ENCODE measurements around the gene POGZ.
"Not testable (repeated sequence)": the region's sequence is repeated elsewhere in the genome, so short reads cannot be mapped to it uniquely, and the experiment has no call there.

The POGZ gene

GRCh38 chr1:151416231-151416630 lies 43.1 kb downstream of the POGZ start:
- no peak for DNase-seq

- no peak for DNase-seq
Measured at GRCh38 chr1:151411884-151412283, 47.4 kb downstream of the POGZ start.

GRCh38 chr1:151408891-151409290 lies 50.4 kb downstream of the POGZ start:
- no peak for DNase-seq

- no peak for DNase-seq
Measured at GRCh38 chr1:151407304-151407703, 52.0 kb downstream of the POGZ start.

- no peak for DNase-seq
Measured at GRCh38 chr1:151406176-151406575, 53.1 kb downstream of the POGZ start.

- no peak for DNase-seq
Measured at GRCh38 chr1:151405187-151405951, 53.9 kb downstream of the POGZ start.

GRCh38 chr1:151403612-151404011 lies 55.7 kb downstream of the POGZ start:
- DNase-seq: no peak

GRCh38 chr1:151402764-151403163 lies 56.5 kb downstream of the POGZ start:
- no peak for DNase-seq

GRCh38 chr1:151401860-151402259 lies 57.4 kb downstream of the POGZ start:
- no peak for DNase-seq

GRCh38 chr1:151401125-151401788 lies 58.0 kb downstream of the POGZ start:
- DNase-seq: no peak

GRCh38 chr1:151399324-151400171 lies 59.7 kb downstream of the POGZ start, which contains the start of gene PSMB4:
Gene PSMB4, plus strand, starts transcription at chr1:151399573. Its CDS starts 15 bp downstream, at chr1:151399588.
- DNase-seq: peak; percentile 64 to 91 (median 77)

GRCh38 chr1:151396265-151396664 lies 63.0 kb downstream of the POGZ start:
- DNase-seq: not testable (repeated sequence)

- no peak for DNase-seq
Measured at GRCh38 chr1:151393583-151393982, 65.7 kb downstream of the POGZ start.

GRCh38 chr1:151391079-151391563 lies 68.2 kb downstream of the POGZ start:
- DNase-seq: no peak

- not testable (repeated sequence) for DNase-seq
Measured at GRCh38 chr1:151390221-151391078, 68.8 kb downstream of the POGZ start.

- DNase-seq: no peak
Measured at GRCh38 chr1:151386002-151386401, 73.3 kb downstream of the POGZ start.

- DNase-seq: no peak
Measured at GRCh38 chr1:151384584-151384983, 74.7 kb downstream of the POGZ start.

- DNase-seq: no peak
Measured at GRCh38 chr1:151377150-151377884, 82.0 kb downstream of the POGZ start.

- no peak for DNase-seq
Measured at GRCh38 chr1:151373196-151373595, 86.1 kb downstream of the POGZ start.

GRCh38 chr1:151372058-151372934 lies 87.0 kb downstream of the POGZ start, which contains the start of gene SELENBP1:
Gene SELENBP1, minus strand, starts transcription at chr1:151372705. Its CDS starts 64 bp downstream, at chr1:151372641.
- DNase-seq: no peak
